Ovary (tissue), 3 donors: ENCODE data around the gene CYP2S1.

Experiments
- CTCF ChIP-seq, 3 donors: fragments of 450-650 bp in 2 of 3; fragments of 200-600 bp in 1 of 3; IDR thresholded peaks; one replicate each; pipeline versions ENCODE4 v1.5.1 to v1.8.0; 2016 to 2022; ENCODE audit warnings: antibody characterized with exemption in 3 of 3, mild to moderate bottlenecking in 1 of 3
- EP300 ChIP-seq: sonication (generic); formaldehyde crosslinking; IDR thresholded peaks from one replicate; pipeline ENCODE4 v1.6.1; 2017; ENCODE audit warnings: antibody characterized with exemption
- donor health status: DM: no; HTN: no; CAD: no.

GRCh38 chr19:41161903-41162302, 31.1 kb upstream of the CYP2S1 start:
- TF ChIP-seq CTCF (IDR thresholded peaks at IDR 0.05) (no peak), EP300 (no peak)
